Renal pelvis (tissue), 4 donors: ENCODE data around the gene SLC17A9. TPM values are rescaled to one million over a fixed set of nuclear protein-coding genes. Genes with fewer than 3 reads are reported as not detected.

Source experiments
- DNase-seq: peaks from one replicate; pipeline ENCODE4 v3.0.0-alpha.2; 2013
- polyA plus RNA-seq, 3 donors: library from polyadenylated mRNA; unstranded; fragments of 120-200 nt; gene quantifications; one replicate each; pipeline ENCODE4 v1.2.1, GENCODE V29; 2013; ENCODE audit not compliant: insufficient read length in 3 of 3

The SLC17A9 gene
- polyA plus RNA-seq, 3 donors, result 1.5 to 2.7 (median 1.6) TPM

DNA sequence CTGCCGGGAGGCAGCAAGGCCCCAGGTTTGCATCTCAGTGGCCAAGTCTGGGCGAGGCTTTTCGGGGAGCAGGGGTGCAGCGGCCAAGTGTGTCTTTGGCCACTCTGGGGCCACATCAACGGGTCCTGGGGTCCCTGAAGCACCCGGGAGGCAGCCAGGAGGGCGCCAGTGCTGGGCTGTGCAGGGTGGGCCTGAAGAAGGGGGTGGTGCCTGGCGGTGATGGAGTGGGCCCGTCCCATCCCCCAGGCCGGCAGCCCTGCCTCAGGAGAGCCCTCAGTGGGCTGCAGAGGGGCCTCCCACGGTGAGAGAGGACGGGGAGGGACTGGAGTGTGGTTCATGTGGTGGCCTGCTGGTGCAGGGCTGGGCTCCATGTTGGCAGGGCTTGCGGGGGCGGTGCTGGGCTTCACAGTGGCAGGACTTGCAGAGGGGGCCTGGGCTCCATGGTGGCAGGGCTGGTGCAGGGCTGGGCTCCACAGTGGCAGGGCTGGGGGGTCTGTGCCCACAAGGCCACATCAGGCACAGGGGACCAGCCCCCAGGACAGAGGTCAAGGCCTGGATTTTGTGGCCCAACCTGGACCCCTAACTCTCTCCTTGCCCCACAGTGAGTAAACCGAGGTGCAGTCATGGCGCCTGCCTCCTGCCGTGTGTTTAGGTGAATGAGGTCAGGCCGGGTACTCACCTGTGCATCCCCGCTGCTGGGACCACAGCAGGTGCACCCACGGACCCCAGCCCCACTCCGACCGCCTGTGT lies 64.7 kb downstream of the SLC17A9 start:
- no peak for DNase-seq

DNA sequence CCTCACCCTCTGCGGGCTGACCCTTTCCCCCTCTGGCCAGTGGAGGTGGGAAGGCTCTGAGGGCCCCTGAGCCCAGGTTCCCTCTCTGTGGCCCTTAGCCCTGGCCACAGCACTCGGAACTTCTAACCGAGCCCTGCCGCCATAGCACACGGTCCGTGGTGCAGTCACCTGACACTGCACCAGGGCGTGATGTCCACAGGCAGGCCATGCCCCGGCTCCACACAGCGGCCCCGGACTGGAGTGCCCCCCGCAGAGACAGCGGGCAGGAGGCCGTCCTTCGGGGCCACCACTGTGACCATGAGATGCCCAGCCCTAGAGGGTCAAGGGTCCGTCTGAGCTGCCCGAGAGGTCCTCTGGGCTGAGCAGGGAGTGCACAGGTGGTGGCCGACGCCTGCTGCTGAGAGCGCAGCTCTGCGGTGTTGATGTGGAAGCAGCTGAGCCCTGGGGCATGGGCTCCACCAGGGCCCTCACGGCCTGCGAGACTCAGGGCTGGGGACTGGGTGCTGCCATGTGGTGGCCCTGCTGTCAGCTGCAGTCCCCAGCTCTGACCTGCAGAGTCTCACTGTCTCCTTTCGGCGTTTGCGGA lies 65.4 kb downstream of the SLC17A9 start:
- no peak for DNase-seq

Other genes with a start within 250 kb of the SLC17A9 start
- gene NTSR1, start 243.9 kb upstream of the SLC17A9 start, polyA plus RNA-seq, result 1 to 10 TPM; 1.4 to 2.4 (median 2.0) TPM
- gene MRGBP, start 156.2 kb upstream of the SLC17A9 start, polyA plus RNA-seq, result 10 to 100 TPM; 12.9 to 16.8 (median 16.3) TPM
- gene OGFR, start 147.9 kb upstream of the SLC17A9 start, polyA plus RNA-seq, result 10 to 100 TPM; 26.8 to 34.9 (median 33.2) TPM
- 10 to 100 TPM; 13.9 to 30.0 (median 22.4) TPM for gene COL9A3, start 135.7 kb upstream of the SLC17A9 start, polyA plus RNA-seq
- 10 to 100 TPM; 11.3 to 13.2 (median 12.7) TPM for gene TCFL5, start 90.9 kb upstream of the SLC17A9 start, polyA plus RNA-seq
- gene DIDO1, start 26.2 kb upstream of the SLC17A9 start, polyA plus RNA-seq, result 10 to 100 TPM; 61.7 to 68.5 (median 64.8) TPM
- gene GID8, start 14.6 kb upstream of the SLC17A9 start, polyA plus RNA-seq, result 10 to 100 TPM; 51.7 to 59.9 (median 57.3) TPM
- under 1 TPM in 1 of 3 donors, not detected in 2; 0.07 TPM for gene BHLHE23, start 54.3 kb downstream of the SLC17A9 start, polyA plus RNA-seq